Caco-2 (cell line): ENCODE results near the gene SP100. TPM values are rescaled to one million over a fixed set of nuclear protein-coding genes. Genes with fewer than 3 reads are reported as not detected.

Experiments
- BruUV-seq: library from RNA; stranded (reverse); fragments of 400-500 nt; replicated peaks from 2 replicates; lab custom pipeline; 2021; lab: Mats Ljungman, UMichigan
- CTCF ChIA-PET: fragments of 300-600 bp; sonication (Branson Sonifier 250); formaldehyde crosslinking; loops from one replicate; lab custom pipeline; 2022; ENCODE audit warnings: antibody characterized with exemption; lab: Charles Lee
- POLR2A ChIA-PET: fragments of 300-600 bp; sonication (Branson Sonifier 250); formaldehyde crosslinking; loops from one replicate; lab custom pipeline; 2022; ENCODE audit warnings: antibody characterized with exemption; lab: Charles Lee
- DNase-seq, 2 experiments: peaks; one replicate each; pipeline versions ENCODE4 v3.0.0 to v3.0.0-alpha.2; 2020 to 2022
- H3K27me3 ChIP-seq: replicated peaks from 2 replicates; pipeline ENCODE4 v1.6.0; 2011; ENCODE audit warnings: low read length; ENCODE audit not compliant: control insufficient read depth, insufficient read depth
- H3K36me3 ChIP-seq: 2 replicates; pipeline ENCODE4 v1.5.1; 2011; ENCODE audit warnings: low read length; ENCODE audit not compliant: control insufficient read depth, insufficient read depth
- H3K4me1 ChIP-seq: fragments of 250-450 bp; sonication (Bioruptor Pico); 2 replicates; pipeline ENCODE4 v1.5.1; 2020; ENCODE audit warnings: mild to moderate bottlenecking
- H3K4me3 ChIP-seq: 2 replicates; pipeline ENCODE4 v1.5.1; 2011; ENCODE audit warnings: low read depth, mild to moderate bottlenecking, control low read depth, low read length
- H3K9me3 ChIP-seq: fragments of 250-450 bp; sonication (Bioruptor Pico); 2 replicates; pipeline ENCODE4 v1.5.1; 2020; ENCODE audit warnings: mild to moderate bottlenecking, moderate library complexity
- H3K27ac Mint-ChIP-seq: one replicate; pipeline ENCODE4 v1.8.0; 2022; ENCODE audit warnings: mixed read lengths; ENCODE audit not compliant: unreplicated experiment
- H3K27me3 Mint-ChIP-seq: one replicate; pipeline ENCODE4 v1.8.0; 2022; ENCODE audit warnings: mixed read lengths; ENCODE audit not compliant: insufficient read depth, unreplicated experiment
- H3K36me3 Mint-ChIP-seq: one replicate; pipeline ENCODE4 v1.8.0; 2022; ENCODE audit warnings: mild to moderate bottlenecking, mixed read lengths; ENCODE audit not compliant: insufficient read depth, unreplicated experiment
- H3K4me1 Mint-ChIP-seq: one replicate; pipeline ENCODE4 v1.8.0; 2022; ENCODE audit warnings: low read depth, mixed read lengths; ENCODE audit not compliant: unreplicated experiment
- H3K4me3 Mint-ChIP-seq: one replicate; pipeline ENCODE4 v1.8.0; 2022; ENCODE audit warnings: mild to moderate bottlenecking, moderate library complexity, mixed read lengths; ENCODE audit not compliant: unreplicated experiment
- H3K9me3 Mint-ChIP-seq: one replicate; pipeline ENCODE4 v1.8.0; 2022; ENCODE audit warnings: mixed read lengths; ENCODE audit not compliant: unreplicated experiment
- CTCF ChIP-seq, 2 experiments: fragments of 200-600 bp in 1 of 2; IDR thresholded peaks; 1 replicate in 1 of 2; 2 replicates in 1 of 2; pipeline versions ENCODE4 v1.5.1 to v1.8.0; 2011 to 2022; ENCODE audit warnings: antibody characterized with exemption in 1 of 2, control low read depth in 1 of 2, inconsistent platforms in 1 of 2, low read depth in 1 of 2, low read length in 1 of 2, mild to moderate bottlenecking in 1 of 2, moderate library complexity in 1 of 2; ENCODE audit not compliant: insufficient read depth in 1 of 2, severe bottlenecking in 1 of 2, unreplicated experiment in 1 of 2
- intact Hi-C: fragments of 100-400 bp; cut with micrococcal nuclease; formaldehyde crosslinking; loops from one replicate; pipeline ENCODE4 v1.10.0; 2022; ENCODE audit not compliant: unreplicated experiment
- total RNA-seq: library from RNA; stranded (reverse); gene quantifications from 2 replicates; pipeline ENCODE4 v1.2.3, GENCODE V29; 2022

SP100 gene
- total RNA-seq, 1 experiment from 2014 or later, result 7.8 TPM

GRCh38 chr2:230410861-230411569, 5.0 kb upstream of the SP100 start:
- BruUV-seq, result no TSS peak
- ChIA-PET POLR2A (no interaction called here), CTCF (no interaction called here)
- Histone ChIP-seq H3K36me3 (no peaks in the 10 kb centered on the region), H3K4me3 (peak overlapping the region; percentile 64), H3K4me1 (no peaks in the 10 kb centered on the region), H3K9me3 (no peaks in the 10 kb centered on the region), H3K27me3 (no peaks in the 10 kb centered on the region)
- intact Hi-C loops, result no loop called here
- no peaks in the 10 kb centered on the region for H3K36me3 Mint-ChIP-seq
- H3K4me1 Mint-ChIP-seq, result no peaks in the 10 kb centered on the region
- H3K27ac Mint-ChIP-seq, result peak overlapping the region; percentile 76
- H3K27me3 Mint-ChIP-seq, result no peaks in the 10 kb centered on the region
- DNase-seq, result no peak
- H3K9me3 Mint-ChIP-seq, result no peaks in the 10 kb centered on the region
- H3K4me3 Mint-ChIP-seq, result peak overlapping the region; percentile 98
- TF ChIP-seq CTCF (IDR thresholded peaks at IDR 0.05; ENCODE audit: insufficient read depth in 1 of 2, low read depth in 1 of 2, low read length in 1 of 2, severe bottlenecking in 1 of 2, unreplicated experiment in 1 of 2), result no peak

GRCh38 chr2:230411570-230412370, 4.2 kb upstream of the SP100 start:
- no peaks in the 10 kb centered on the region for H3K4me1 ChIP-seq
- intact Hi-C loops, result no loop called here

More at GRCh38 chr2:230411570-230412370, 4.2 kb upstream of the SP100 start:
- H3K4me1 Mint-ChIP-seq, result no peaks in the 10 kb centered on the region
- BruUV-seq, result no TSS peak
- no peaks in the 10 kb centered on the region for H3K9me3 ChIP-seq
- POLR2A ChIA-PET, result no interaction called here
- DNase-seq, result peak; percentile 43 to 51
- peak overlapping the region; percentile 76 for H3K27ac Mint-ChIP-seq
- no peak for TF ChIP-seq CTCF (IDR thresholded peaks at IDR 0.05; ENCODE audit: insufficient read depth in 1 of 2, low read depth in 1 of 2, low read length in 1 of 2, severe bottlenecking in 1 of 2, unreplicated experiment in 1 of 2)
- H3K27me3 Mint-ChIP-seq, result no peaks in the 10 kb centered on the region
- no peaks in the 10 kb centered on the region for H3K36me3 Mint-ChIP-seq
- CTCF ChIA-PET, result no interaction called here
- H3K36me3 ChIP-seq, result no peaks in the 10 kb centered on the region
- peak overlapping the region; percentile 64 for H3K4me3 ChIP-seq
- H3K4me3 Mint-ChIP-seq, result peak overlapping the region; percentile 98
- no peaks in the 10 kb centered on the region for H3K27me3 ChIP-seq
- no peaks in the 10 kb centered on the region for H3K9me3 Mint-ChIP-seq
